ENCODE data around the gene PRKX.

PRKX gene

DNA sequence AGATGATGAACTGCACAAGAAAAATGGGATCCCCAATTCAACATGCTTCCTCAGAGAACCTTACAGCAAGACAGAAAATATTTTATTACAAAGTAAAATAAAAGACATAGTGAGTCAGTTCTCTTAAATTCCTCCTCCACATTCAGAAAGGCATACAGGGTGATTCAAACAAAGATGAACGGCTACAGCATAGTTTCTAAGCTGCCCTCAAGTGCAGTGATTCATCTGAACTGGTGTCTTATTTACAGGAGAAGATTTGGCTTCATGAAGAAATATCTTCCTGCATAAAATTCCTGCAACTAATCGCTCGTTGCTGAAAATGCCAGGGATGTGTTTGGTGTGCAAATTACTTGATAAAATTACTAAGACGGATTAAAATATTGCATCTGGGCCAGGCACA is 103.6 kb downstream of the PRKX start:
- TF ChIP-seq, protein P1, sequence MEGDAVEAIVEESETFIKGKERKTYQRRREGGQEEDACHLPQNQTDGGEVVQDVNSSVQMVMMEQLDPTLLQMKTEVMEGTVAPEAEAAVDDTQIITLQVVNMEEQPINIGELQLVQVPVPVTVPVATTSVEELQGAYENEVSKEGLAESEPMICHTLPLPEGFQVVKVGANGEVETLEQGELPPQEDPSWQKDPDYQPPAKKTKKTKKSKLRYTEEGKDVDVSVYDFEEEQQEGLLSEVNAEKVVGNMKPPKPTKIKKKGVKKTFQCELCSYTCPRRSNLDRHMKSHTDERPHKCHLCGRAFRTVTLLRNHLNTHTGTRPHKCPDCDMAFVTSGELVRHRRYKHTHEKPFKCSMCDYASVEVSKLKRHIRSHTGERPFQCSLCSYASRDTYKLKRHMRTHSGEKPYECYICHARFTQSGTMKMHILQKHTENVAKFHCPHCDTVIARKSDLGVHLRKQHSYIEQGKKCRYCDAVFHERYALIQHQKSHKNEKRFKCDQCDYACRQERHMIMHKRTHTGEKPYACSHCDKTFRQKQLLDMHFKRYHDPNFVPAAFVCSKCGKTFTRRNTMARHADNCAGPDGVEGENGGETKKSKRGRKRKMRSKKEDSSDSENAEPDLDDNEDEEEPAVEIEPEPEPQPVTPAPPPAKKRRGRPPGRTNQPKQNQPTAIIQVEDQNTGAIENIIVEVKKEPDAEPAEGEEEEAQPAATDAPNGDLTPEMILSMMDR (IDR thresholded peaks at IDR 0.05): no peak

DNA sequence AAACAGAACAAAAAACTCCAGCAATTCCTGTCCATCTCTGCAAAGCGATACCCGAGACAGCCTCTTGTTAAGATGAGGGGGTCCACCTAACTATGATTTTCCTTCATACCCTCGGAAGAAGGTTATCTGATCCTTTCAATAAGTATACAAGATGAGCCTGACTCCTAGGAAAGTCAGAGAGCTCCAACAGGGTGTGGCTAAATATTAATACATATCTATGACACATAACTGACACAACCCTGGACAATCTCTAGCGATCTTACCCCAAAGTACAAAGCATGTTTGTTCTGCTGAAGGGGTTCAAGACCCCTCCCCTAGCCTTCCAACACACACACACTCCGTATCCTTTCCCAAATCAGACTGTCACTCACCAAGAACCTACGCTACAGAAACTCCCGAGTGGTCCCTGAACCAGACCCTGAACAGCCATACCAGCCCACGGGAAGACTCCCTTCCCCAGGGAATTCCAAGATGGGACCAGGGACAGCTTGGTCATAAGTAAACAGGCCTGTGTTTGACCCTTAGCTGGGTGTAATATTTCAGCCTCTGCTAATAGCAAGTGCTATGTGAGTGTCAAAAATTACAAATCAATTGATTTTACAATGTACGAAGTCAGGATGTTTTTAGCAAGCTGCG is 110.3 kb downstream of the PRKX start:
- TF ChIP-seq, protein P1 (IDR thresholded peaks at IDR 0.05): no peak

DNA sequence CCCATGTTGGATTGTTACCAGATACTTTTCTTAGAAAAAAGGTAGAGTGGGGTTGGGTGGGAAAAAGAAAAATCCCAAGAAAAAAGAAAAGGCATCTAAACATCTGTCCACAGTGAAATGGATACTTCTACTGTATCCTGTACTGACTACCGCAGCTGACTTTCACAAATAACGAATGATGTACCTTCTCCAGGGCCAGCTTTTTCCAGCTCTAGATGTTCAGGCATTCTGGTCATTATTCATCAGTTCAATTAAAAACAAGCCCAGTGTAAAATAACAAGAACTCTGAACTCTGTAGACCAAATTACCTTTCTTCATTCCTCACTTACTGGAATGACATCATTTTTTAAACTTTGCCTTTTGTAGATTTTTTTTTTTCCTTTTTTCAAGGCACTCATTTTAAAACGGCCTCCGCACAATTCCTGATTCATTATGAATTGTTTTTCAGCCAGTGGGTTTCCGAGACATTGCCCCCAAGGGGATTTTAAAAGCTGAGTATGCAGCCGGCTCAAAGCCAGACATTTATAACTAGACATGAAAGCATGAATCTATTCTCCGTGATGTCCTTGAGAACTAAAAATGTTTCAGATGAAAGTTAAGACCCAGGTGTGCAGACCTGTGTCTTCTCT is 113.5 kb downstream of the PRKX start:
- TF ChIP-seq, protein P1 (IDR thresholded peaks at IDR 0.05): no peak

DNA sequence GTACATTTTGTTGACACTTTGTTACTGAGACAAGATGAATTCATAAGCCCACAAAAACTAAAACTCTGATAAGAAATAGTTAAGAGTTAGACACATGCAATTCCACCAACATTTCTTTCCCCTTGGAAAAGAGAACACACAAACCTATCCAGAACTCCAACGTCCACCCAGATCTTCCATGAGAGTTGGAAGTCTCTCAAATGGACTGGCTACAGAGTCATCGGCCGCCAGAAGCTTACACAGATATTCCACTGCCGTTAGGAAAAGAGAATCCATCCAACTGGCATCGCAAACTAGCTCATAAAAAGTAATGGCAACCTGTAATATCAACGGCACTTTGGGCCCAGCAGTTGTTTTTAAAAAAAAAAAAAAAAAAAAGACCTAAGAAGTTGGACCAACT is 114.7 kb downstream of the PRKX start:
- TF ChIP-seq, protein P1 (IDR thresholded peaks at IDR 0.05): no peak

DNA sequence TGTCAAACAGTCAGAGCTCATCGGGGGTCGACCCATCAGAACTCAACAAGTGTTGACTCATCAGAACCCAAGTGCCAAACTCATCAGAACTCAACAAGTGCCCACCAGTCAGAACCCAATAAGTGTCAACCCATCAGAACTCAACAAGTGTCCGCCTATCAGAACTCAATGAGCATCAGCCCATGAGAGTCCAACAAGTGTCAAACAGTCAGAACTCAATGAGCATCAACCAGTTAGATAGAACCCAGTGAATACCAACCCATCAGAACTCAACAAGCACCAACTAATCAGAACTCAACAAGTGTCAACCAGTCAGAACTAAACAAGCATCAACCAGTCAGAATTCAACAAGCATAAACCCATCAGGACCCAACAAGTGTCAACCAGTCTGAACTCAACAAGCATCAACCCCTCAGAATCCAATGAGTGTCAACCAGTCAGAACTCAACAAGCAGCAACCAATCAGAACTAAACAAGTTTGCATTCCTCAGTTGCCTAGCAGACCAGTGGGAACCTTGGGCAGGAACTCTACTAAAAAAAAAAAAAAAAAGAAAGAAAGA is 115.3 kb downstream of the PRKX start:
- TF ChIP-seq, protein P1 (IDR thresholded peaks at IDR 0.05): no peak

DNA sequence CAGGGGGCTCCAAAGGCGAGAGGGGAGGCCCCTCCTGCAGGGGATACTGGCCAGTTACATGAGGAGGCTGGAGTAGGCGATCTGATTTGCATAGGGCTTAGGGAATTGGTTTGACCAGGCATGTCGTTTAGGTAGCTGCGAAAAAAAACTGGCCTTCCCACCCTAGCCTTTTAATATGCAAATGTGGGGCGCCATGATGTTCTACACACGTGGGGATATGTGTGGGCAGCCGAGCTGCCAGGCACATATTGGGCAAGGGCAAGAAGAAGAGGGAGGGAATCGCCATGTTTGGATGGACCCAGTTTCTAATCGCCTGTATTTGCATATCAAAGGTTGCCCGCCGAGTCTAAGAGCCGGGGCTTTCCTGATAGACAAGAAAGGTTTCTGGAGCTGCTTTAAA is 121.3 kb downstream of the PRKX start:
- TF ChIP-seq, protein P1 (IDR thresholded peaks at IDR 0.05): no peak

DNA sequence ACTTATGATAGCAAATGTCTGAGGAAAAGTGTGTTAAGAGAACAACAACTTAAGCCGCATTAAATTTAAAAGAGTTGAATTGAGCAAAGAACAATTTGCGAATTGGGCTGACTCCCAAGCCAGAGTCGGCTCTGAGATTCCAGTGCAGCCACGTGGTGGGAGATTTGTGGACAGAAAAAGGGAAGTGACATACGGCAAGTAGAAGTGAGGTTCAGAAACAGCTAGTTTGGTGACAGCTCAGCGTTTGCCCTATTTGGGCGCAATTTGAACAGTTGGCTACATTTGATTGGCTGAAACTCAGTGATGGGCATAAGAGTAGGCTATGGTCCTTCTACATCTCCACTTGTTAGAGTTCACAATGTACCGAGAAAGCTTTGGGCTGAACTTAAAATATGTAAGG is 124.0 kb downstream of the PRKX start:
- TF ChIP-seq, protein P1 (IDR thresholded peaks at IDR 0.05): no peak

Measured in LNCAP (cell line).